Hepatocyte (in vitro differentiated cells): ENCODE results near the gene FGF3. TPM values are rescaled to one million over a fixed set of nuclear protein-coding genes. Genes with fewer than 3 reads are reported as not detected.
"Not testable (repeated sequence)": the region's sequence is repeated elsewhere in the genome, so short reads cannot be mapped to it uniquely, and the experiment has no call there.

Experiments
- DNase-seq: peaks from one replicate; pipeline ENCODE4 v3.0.0-alpha.2; 2016; ENCODE audit warnings: low spot score
- H2AFZ ChIP-seq: fragments of 200-600 bp; sonication (generic); 2 replicates; pipeline ENCODE4 v1.6.0; 2016; ENCODE audit warnings: antibody characterized with exemption, mild to moderate bottlenecking
- H3K27ac ChIP-seq: fragments of 200-600 bp; sonication (generic); 2 replicates; pipeline ENCODE4 v1.5.1; 2016; ENCODE audit warnings: mild to moderate bottlenecking
- H3K27me3 ChIP-seq: fragments of 200-600 bp; sonication (generic); 2 replicates; pipeline ENCODE4 v1.6.1; 2016
- H3K36me3 ChIP-seq: fragments of 200-600 bp; sonication (generic); replicated peaks from 2 replicates; pipeline ENCODE4 v1.5.1; 2016; ENCODE audit warnings: low read depth; ENCODE audit not compliant: insufficient read depth
- H3K4me1 ChIP-seq: fragments of 200-600 bp; sonication (generic); 2 replicates; pipeline ENCODE4 v1.5.1; 2016; ENCODE audit warnings: mild to moderate bottlenecking, moderate library complexity; ENCODE audit not compliant: insufficient read depth
- H3K4me2 ChIP-seq: fragments of 200-600 bp; sonication (generic); 2 replicates; pipeline ENCODE4 v1.6.0; 2016
- H3K4me3 ChIP-seq: fragments of 200-600 bp; sonication (generic); 2 replicates; pipeline ENCODE4 v1.5.1; 2016; ENCODE audit warnings: mild to moderate bottlenecking
- H3K79me2 ChIP-seq: fragments of 200-600 bp; sonication (generic); 2 replicates; pipeline ENCODE4 v1.6.0; 2017; ENCODE audit warnings: mild to moderate bottlenecking
- H3K9me2 ChIP-seq: fragments of 200-600 bp; sonication (generic); replicated peaks from 2 replicates; pipeline ENCODE4 v1.6.0; 2017; ENCODE audit warnings: mild to moderate bottlenecking; ENCODE audit not compliant: insufficient read depth
- H3K9me3 ChIP-seq: fragments of 200-600 bp; sonication (generic); 2 replicates; pipeline ENCODE4 v1.5.1; 2016; ENCODE audit warnings: low read depth, mild to moderate bottlenecking
- H4K20me1 ChIP-seq: fragments of 200-600 bp; sonication (generic); 2 replicates; pipeline ENCODE4 v1.6.0; 2016; ENCODE audit warnings: mild to moderate bottlenecking; ENCODE audit not compliant: insufficient read depth, poor library complexity, severe bottlenecking
- EZH2 ChIP-seq: fragments of 200-600 bp; sonication (generic); IDR thresholded peaks from 2 replicates; pipeline ENCODE4 v1.6.1; 2016; ENCODE audit warnings: antibody characterized with exemption, mild to moderate bottlenecking, borderline replicate concordance
- EZH2phosphoT487 ChIP-seq: fragments of 200-600 bp; sonication (generic); IDR thresholded peaks from one replicate; pipeline ENCODE4 v1.6.1; 2018; ENCODE audit warnings: antibody characterized with exemption, mild to moderate bottlenecking, low read depth, moderate library complexity; ENCODE audit not compliant: unreplicated experiment, severe bottlenecking
- WGBS: methylation state at CpG from one replicate; pipeline ENCODE4 v1.1.6; 2016; ENCODE audit warnings: low lambda C conversion rate; ENCODE audit errors: missing lambda C conversion rate; 5-methylcytosine and 5-hydroxymethylcytosine counted together
- polyA plus RNA-seq: library from polyadenylated mRNA; unstranded; fragments of >200 nt; fragmentation: Nextera tagmentation; extraction: Ambion mirVana; gene quantifications from 2 replicates; pipeline ENCODE4 v1.2.1, GENCODE V29; 2016
- total RNA-seq: library from RNA; depleted of rRNA; stranded (reverse); fragments of >200 nt; gene quantifications from 2 replicates; pipeline ENCODE4 v1.2.3, GENCODE V29; 2014
- TF ChIP-seq, protein P1 (sequence below): fragments of 200-600 bp; sonication (generic); IDR thresholded peaks from 2 replicates; pipeline ENCODE4 v1.5.1; 2016; ENCODE audit warnings: antibody characterized with exemption, mild to moderate bottlenecking; ENCODE audit not compliant: poor library complexity

FGF3 gene
- total and polyA plus RNA-seq, 2 experiments from 2014 or later = not detected

DNA sequence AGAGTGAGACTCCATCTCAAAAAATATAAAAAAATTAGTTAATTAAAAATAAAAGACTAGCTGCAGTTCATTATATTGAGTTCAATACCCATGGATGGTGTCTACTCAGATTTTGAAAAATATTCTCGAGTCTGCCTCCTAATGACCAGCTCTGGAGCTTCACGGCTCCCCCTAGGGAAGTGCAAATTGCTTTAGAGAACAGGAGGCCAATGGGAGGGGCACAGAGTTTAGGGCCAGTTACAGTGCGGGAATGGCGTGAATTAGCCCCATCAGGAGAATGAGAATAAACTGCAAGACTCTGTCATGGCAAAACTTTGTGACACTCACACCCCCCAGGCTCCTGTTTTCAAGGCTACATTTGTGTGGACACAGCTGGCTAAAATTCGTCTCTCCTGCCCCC is 48.7 kb downstream of the FGF3 start:
- H4K20me1 ChIP-seq = no peaks in the 10 kb centered on the region
- TF ChIP-seq, protein P1, sequence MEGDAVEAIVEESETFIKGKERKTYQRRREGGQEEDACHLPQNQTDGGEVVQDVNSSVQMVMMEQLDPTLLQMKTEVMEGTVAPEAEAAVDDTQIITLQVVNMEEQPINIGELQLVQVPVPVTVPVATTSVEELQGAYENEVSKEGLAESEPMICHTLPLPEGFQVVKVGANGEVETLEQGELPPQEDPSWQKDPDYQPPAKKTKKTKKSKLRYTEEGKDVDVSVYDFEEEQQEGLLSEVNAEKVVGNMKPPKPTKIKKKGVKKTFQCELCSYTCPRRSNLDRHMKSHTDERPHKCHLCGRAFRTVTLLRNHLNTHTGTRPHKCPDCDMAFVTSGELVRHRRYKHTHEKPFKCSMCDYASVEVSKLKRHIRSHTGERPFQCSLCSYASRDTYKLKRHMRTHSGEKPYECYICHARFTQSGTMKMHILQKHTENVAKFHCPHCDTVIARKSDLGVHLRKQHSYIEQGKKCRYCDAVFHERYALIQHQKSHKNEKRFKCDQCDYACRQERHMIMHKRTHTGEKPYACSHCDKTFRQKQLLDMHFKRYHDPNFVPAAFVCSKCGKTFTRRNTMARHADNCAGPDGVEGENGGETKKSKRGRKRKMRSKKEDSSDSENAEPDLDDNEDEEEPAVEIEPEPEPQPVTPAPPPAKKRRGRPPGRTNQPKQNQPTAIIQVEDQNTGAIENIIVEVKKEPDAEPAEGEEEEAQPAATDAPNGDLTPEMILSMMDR = no peak
- no peak for TF ChIP-seq EZH2phosphoT487
- TF ChIP-seq EZH2 = no peak
- H3K27me3 ChIP-seq = peaks cover 64% of the 10 kb centered on the region
- H3K36me3 ChIP-seq = no peaks in the 10 kb centered on the region
- H3K4me2 ChIP-seq = no peak overlapping the region
- no peaks in the 10 kb centered on the region for H3K9me3 ChIP-seq
- no peak for DNase-seq
- WGBS = 30% methylated on average over 5 of the region's 5 CpGs
- H3K79me2 ChIP-seq = no peaks in the 10 kb centered on the region
- no peak overlapping the region for H3K4me3 ChIP-seq
- H3K4me1 ChIP-seq = no peaks in the 10 kb centered on the region
- no peak overlapping the region for H3K27ac ChIP-seq
- no peaks in the 10 kb centered on the region for H3K9me2 ChIP-seq
- no peak overlapping the region for H2AFZ ChIP-seq

DNA sequence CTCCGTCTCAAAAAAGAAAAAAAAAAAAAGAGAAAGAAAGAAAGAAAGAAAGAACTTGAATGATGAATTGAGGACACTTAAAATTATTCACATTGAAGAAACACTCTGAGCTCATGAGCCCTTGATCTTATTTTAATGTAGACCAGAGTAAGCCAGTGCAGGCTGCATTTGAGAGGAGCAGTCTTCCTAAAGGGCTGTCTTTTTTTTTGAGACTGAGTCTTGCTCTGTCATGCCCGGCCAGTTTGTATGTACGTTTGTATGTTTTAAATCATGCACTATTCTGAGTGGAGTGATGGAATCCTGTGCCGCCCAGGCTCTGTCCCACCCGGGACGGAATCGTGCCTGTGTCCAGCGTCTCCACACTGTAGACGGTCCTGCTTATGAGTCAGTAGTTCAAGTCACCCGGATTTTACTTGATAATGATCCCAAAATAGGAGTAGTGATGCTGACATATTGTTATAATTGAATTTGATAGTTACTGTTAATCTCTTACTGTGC is 53.7 kb downstream of the FGF3 start:
- Histone ChIP-seq H3K4me1 (no peaks in the 10 kb centered on the region), H3K79me2 (no peaks in the 10 kb centered on the region), H3K9me3 (no peaks in the 10 kb centered on the region), H3K4me2 (no peak overlapping the region), H3K4me3 (no peak overlapping the region), H3K36me3 (no peaks in the 10 kb centered on the region), H4K20me1 (no peaks in the 10 kb centered on the region), H3K27ac (no peak overlapping the region), H3K9me2 (no peaks in the 10 kb centered on the region), H2AFZ (no peak overlapping the region), H3K27me3 (peaks cover 14% of the 10 kb centered on the region)
- WGBS = 80% methylated on average over 10 of the region's 10 CpGs
- no peak for DNase-seq
- TF ChIP-seq EZH2 = no peak
- no peak for TF ChIP-seq EZH2phosphoT487
- TF ChIP-seq, protein P1 = no peak

DNA sequence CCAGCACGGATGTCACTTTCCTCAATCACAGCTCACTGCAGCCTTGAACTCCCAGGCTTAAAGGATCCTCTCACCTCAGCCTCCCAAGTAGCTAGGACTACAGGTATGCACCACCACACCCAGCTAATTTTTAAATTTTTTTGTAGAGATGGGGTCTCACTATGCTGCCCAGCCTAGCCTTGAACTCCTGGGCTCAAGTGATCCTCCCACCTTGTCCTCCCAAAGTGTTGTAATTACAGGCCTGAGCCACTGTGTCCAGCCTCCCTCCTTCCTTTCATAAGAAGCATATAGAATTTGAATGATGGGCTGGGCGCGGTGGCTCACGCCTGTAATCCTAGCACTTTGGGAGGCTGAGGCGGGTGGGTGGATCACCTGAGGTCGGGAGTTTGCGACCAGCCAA is 54.3 kb downstream of the FGF3 start:
- not testable (repeated sequence) for H3K27me3 ChIP-seq, H3K79me2 ChIP-seq
- 94% methylated on average over 7 of the region's 7 CpGs for WGBS

DNA sequence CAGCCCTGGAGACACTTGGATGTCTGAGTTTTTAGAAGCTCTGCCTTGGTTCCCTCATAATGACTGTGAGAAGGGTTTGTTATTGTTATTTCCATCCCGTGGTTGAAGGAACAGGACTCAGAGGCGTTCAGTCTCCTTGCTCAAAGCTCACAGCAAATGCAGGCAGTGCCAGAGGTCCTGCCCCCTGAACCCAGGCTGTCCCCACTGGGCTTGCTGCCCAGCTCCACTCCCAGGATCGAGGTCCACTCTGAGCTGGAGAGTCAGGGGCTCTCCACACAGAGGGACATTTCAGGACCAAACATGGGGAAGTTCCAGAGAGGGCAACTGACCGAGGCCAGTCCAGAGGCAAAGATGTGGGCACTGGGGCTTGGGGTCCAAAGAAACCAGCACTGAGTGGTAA is 58.9 kb downstream of the FGF3 start:
- Histone ChIP-seq H3K36me3 (no peaks in the 10 kb centered on the region), H3K4me1 (no peaks in the 10 kb centered on the region), H3K9me3 (no peaks in the 10 kb centered on the region), H3K79me2 (no peaks in the 10 kb centered on the region), H3K4me3 (no peak overlapping the region), H3K27me3 (no peaks in the 10 kb centered on the region), H3K27ac (no peak overlapping the region), H3K4me2 (no peak overlapping the region), H2AFZ (no peak overlapping the region), H3K9me2 (no peaks in the 10 kb centered on the region), H4K20me1 (no peaks in the 10 kb centered on the region)
- 76% methylated on average over 4 of the region's 4 CpGs for WGBS
- TF ChIP-seq, protein P1 = no peak
- TF ChIP-seq EZH2 = no peak
- TF ChIP-seq EZH2phosphoT487 = no peak
- DNase-seq = no peak

More for the DNA sequence above, 54.3 kb downstream of the FGF3 start:
- H3K4me2 ChIP-seq, H2AFZ ChIP-seq, H4K20me1 ChIP-seq, H3K36me3 ChIP-seq, H3K4me3 ChIP-seq, DNase-seq, H3K27ac ChIP-seq, H3K4me1 ChIP-seq, H3K9me3 ChIP-seq, H3K9me2 ChIP-seq: not testable (repeated sequence)

Other genes with a start within 250 kb of the FGF3 start
- 69.6 and 80.2 TPM in 2 replicates for gene CCND1, start 178.3 kb downstream of the FGF3 start, total RNA-seq
- gene CCND1, start 178.3 kb downstream of the FGF3 start, polyA plus RNA-seq = 81.9 and 82.9 TPM in 2 replicates
- 13.4 and 32.9 TPM in 2 replicates for gene LTO1, start 144.1 kb downstream of the FGF3 start, total RNA-seq
- 12.6 and 19.6 TPM in 2 replicates for gene LTO1, start 144.1 kb downstream of the FGF3 start, polyA plus RNA-seq
- gene FGF19, start 115.4 kb downstream of the FGF3 start, total RNA-seq = 0.16 and 1.0 TPM in 2 replicates
- not detected in 2 replicates for gene FGF19, start 115.4 kb downstream of the FGF3 start, polyA plus RNA-seq
- gene FGF4, start 44.1 kb downstream of the FGF3 start, total RNA-seq = not detected in 2 replicates
- not detected in 2 replicates for gene FGF4, start 44.1 kb downstream of the FGF3 start, polyA plus RNA-seq